ENCODE results near the gene RIBC2.
"Not testable (repeated sequence)": the region's sequence is repeated elsewhere in the genome, so short reads cannot be mapped to it uniquely, and the experiment has no call there.

RIBC2 gene

GRCh38 chr22:45438336-45438735 lies 24.8 kb downstream of the RIBC2 start:
- H3K27ac ChIP-seq (ENCODE audit: low read length), result no peak overlapping the region
- H3K4me1 ChIP-seq (ENCODE audit: control insufficient read depth in 1 of 2, insufficient read depth in 2 of 2, low read length in 2 of 2), result peaks cover 5 to 9% of the 10 kb centered on the region in 2 donors
- no peaks in the 10 kb centered on the region for H3K9me3 ChIP-seq (ENCODE audit: control insufficient read depth in 1 of 2, low read length in 2 of 2)
- H3K4me3 ChIP-seq (ENCODE audit: low read depth in 1 of 2, low read length in 2 of 2), result no peak overlapping the region
- H3K36me3 ChIP-seq (ENCODE audit: control insufficient read depth in 1 of 2, insufficient read depth in 2 of 2, low read length in 2 of 2), result no peaks in the 10 kb centered on the region
- H3K27me3 ChIP-seq (ENCODE audit: low read depth, low read length), result no peaks in the 10 kb centered on the region

- H3K4me3 ChIP-seq (ENCODE audit: low read depth in 1 of 2, low read length in 2 of 2); H3K9me3 ChIP-seq (ENCODE audit: control insufficient read depth in 1 of 2, low read length in 2 of 2); H3K27ac ChIP-seq (ENCODE audit: low read length); H3K27me3 ChIP-seq (ENCODE audit: low read depth, low read length); H3K36me3 ChIP-seq (ENCODE audit: control insufficient read depth in 1 of 2, insufficient read depth in 2 of 2, low read length in 2 of 2); H3K4me1 ChIP-seq (ENCODE audit: control insufficient read depth in 1 of 2, insufficient read depth in 2 of 2, low read length in 2 of 2): not testable (repeated sequence)
Measured at GRCh38 chr22:45440688-45441087, 27.2 kb downstream of the RIBC2 start.

- Histone ChIP-seq H3K36me3 (ENCODE audit: control insufficient read depth in 1 of 2, insufficient read depth in 2 of 2, low read length in 2 of 2) (no peaks in the 10 kb centered on the region), H3K27ac (ENCODE audit: low read length) (no peak overlapping the region), H3K4me3 (ENCODE audit: low read depth in 1 of 2, low read length in 2 of 2) (no peak overlapping the region), H3K27me3 (ENCODE audit: low read depth, low read length) (no peaks in the 10 kb centered on the region), H3K9me3 (ENCODE audit: control insufficient read depth in 1 of 2, low read length in 2 of 2) (no peaks in the 10 kb centered on the region), H3K4me1 (ENCODE audit: control insufficient read depth in 1 of 2, insufficient read depth in 2 of 2, low read length in 2 of 2) (peaks cover 0 to 3% of the 10 kb centered on the region in 2 donors)
Measured at GRCh38 chr22:45441138-45441537, 27.6 kb downstream of the RIBC2 start.

GRCh38 chr22:45442116-45442515 lies 28.6 kb downstream of the RIBC2 start:
- Histone ChIP-seq H3K27me3 (ENCODE audit: low read depth, low read length) (no peaks in the 10 kb centered on the region), H3K36me3 (ENCODE audit: control insufficient read depth in 1 of 2, insufficient read depth in 2 of 2, low read length in 2 of 2) (no peaks in the 10 kb centered on the region), H3K9me3 (ENCODE audit: control insufficient read depth in 1 of 2, low read length in 2 of 2) (no peaks in the 10 kb centered on the region), H3K27ac (ENCODE audit: low read length) (no peak overlapping the region), H3K4me1 (ENCODE audit: control insufficient read depth in 1 of 2, insufficient read depth in 2 of 2, low read length in 2 of 2) (peaks cover 0 to 3% of the 10 kb centered on the region in 2 donors), H3K4me3 (ENCODE audit: low read depth in 1 of 2, low read length in 2 of 2) (no peak overlapping the region)

- Histone ChIP-seq H3K9me3 (ENCODE audit: control insufficient read depth in 1 of 2, low read length in 2 of 2) (no peaks in the 10 kb centered on the region), H3K4me3 (ENCODE audit: low read depth in 1 of 2, low read length in 2 of 2) (no peak overlapping the region), H3K27ac (ENCODE audit: low read length) (no peak overlapping the region), H3K36me3 (ENCODE audit: control insufficient read depth in 1 of 2, insufficient read depth in 2 of 2, low read length in 2 of 2) (no peaks in the 10 kb centered on the region), H3K27me3 (ENCODE audit: low read depth, low read length) (no peaks in the 10 kb centered on the region), H3K4me1 (ENCODE audit: control insufficient read depth in 1 of 2, insufficient read depth in 2 of 2, low read length in 2 of 2) (peaks cover 0 to 3% of the 10 kb centered on the region in 2 donors)
Measured at GRCh38 chr22:45444168-45444567, 30.7 kb downstream of the RIBC2 start.

GRCh38 chr22:45445031-45445710 lies 31.7 kb downstream of the RIBC2 start:
- Histone ChIP-seq H3K27me3 (ENCODE audit: low read depth, low read length) (no peaks in the 10 kb centered on the region), H3K4me3 (ENCODE audit: low read depth in 1 of 2, low read length in 2 of 2) (no peak overlapping the region), H3K27ac (ENCODE audit: low read length) (no peak overlapping the region), H3K9me3 (ENCODE audit: control insufficient read depth in 1 of 2, low read length in 2 of 2) (no peaks in the 10 kb centered on the region), H3K4me1 (ENCODE audit: control insufficient read depth in 1 of 2, insufficient read depth in 2 of 2, low read length in 2 of 2) (peaks cover 0 to 3% of the 10 kb centered on the region in 2 donors), H3K36me3 (ENCODE audit: control insufficient read depth in 1 of 2, insufficient read depth in 2 of 2, low read length in 2 of 2) (no peaks in the 10 kb centered on the region)

- Histone ChIP-seq H3K9me3 (ENCODE audit: control insufficient read depth in 1 of 2, low read length in 2 of 2) (no peaks in the 10 kb centered on the region), H3K4me1 (ENCODE audit: control insufficient read depth in 1 of 2, insufficient read depth in 2 of 2, low read length in 2 of 2) (peaks cover 0 to 2% of the 10 kb centered on the region in 2 donors), H3K27ac (ENCODE audit: low read length) (no peak overlapping the region), H3K27me3 (ENCODE audit: low read depth, low read length) (no peaks in the 10 kb centered on the region), H3K4me3 (ENCODE audit: low read depth in 1 of 2, low read length in 2 of 2) (no peak overlapping the region), H3K36me3 (ENCODE audit: control insufficient read depth in 1 of 2, insufficient read depth in 2 of 2, low read length in 2 of 2) (no peaks in the 10 kb centered on the region)
Measured at GRCh38 chr22:45446216-45446615, 32.7 kb downstream of the RIBC2 start.

GRCh38 chr22:45447596-45447995 lies 34.1 kb downstream of the RIBC2 start:
- H3K27ac ChIP-seq (ENCODE audit: low read length); H3K27me3 ChIP-seq (ENCODE audit: low read depth, low read length); H3K4me1 ChIP-seq (ENCODE audit: control insufficient read depth in 1 of 2, insufficient read depth in 2 of 2, low read length in 2 of 2); H3K36me3 ChIP-seq (ENCODE audit: control insufficient read depth in 1 of 2, insufficient read depth in 2 of 2, low read length in 2 of 2); H3K9me3 ChIP-seq (ENCODE audit: control insufficient read depth in 1 of 2, low read length in 2 of 2); H3K4me3 ChIP-seq (ENCODE audit: low read depth in 1 of 2, low read length in 2 of 2): not testable (repeated sequence)

- Histone ChIP-seq H3K27ac (ENCODE audit: low read length) (no peak overlapping the region), H3K9me3 (ENCODE audit: control insufficient read depth in 1 of 2, low read length in 2 of 2) (no peaks in the 10 kb centered on the region)
Measured at GRCh38 chr22:45448431-45448830, 34.9 kb downstream of the RIBC2 start.

GRCh38 chr22:45449442-45449841 lies 35.9 kb downstream of the RIBC2 start:
- not testable (repeated sequence) for H3K4me1 ChIP-seq (ENCODE audit: control insufficient read depth in 1 of 2, insufficient read depth in 2 of 2, low read length in 2 of 2); H3K27me3 ChIP-seq (ENCODE audit: low read depth, low read length); H3K9me3 ChIP-seq (ENCODE audit: control insufficient read depth in 1 of 2, low read length in 2 of 2); H3K36me3 ChIP-seq (ENCODE audit: control insufficient read depth in 1 of 2, insufficient read depth in 2 of 2, low read length in 2 of 2); H3K27ac ChIP-seq (ENCODE audit: low read length); H3K4me3 ChIP-seq (ENCODE audit: low read depth in 1 of 2, low read length in 2 of 2)

More at GRCh38 chr22:45448431-45448830, 34.9 kb downstream of the RIBC2 start:
- Histone ChIP-seq H3K4me3 (ENCODE audit: low read depth in 1 of 2, low read length in 2 of 2) (no peak overlapping the region), H3K27me3 (ENCODE audit: low read depth, low read length) (no peaks in the 10 kb centered on the region), H3K4me1 (ENCODE audit: control insufficient read depth in 1 of 2, insufficient read depth in 2 of 2, low read length in 2 of 2) (no peaks in the 10 kb centered on the region), H3K36me3 (ENCODE audit: control insufficient read depth in 1 of 2, insufficient read depth in 2 of 2, low read length in 2 of 2) (no peaks in the 10 kb centered on the region)

GRCh38 chr22:45450101-45450785 lies 36.8 kb downstream of the RIBC2 start:
- no peaks in the 10 kb centered on the region for H3K27me3 ChIP-seq (ENCODE audit: low read depth, low read length)
- H3K4me3 ChIP-seq (ENCODE audit: low read depth in 1 of 2, low read length in 2 of 2), result no peak overlapping the region
- no peaks in the 10 kb centered on the region for H3K36me3 ChIP-seq (ENCODE audit: control insufficient read depth in 1 of 2, insufficient read depth in 2 of 2, low read length in 2 of 2)
- peak overlapping the region; percentile 33 for H3K27ac ChIP-seq (ENCODE audit: low read length)
- H3K9me3 ChIP-seq (ENCODE audit: control insufficient read depth in 1 of 2, low read length in 2 of 2), result no peaks in the 10 kb centered on the region
- H3K4me1 ChIP-seq (ENCODE audit: control insufficient read depth in 1 of 2, insufficient read depth in 2 of 2, low read length in 2 of 2), result no peaks in the 10 kb centered on the region

All from muscle layer of duodenum (tissue), 2 donors.